GM23338 (cell line): ENCODE results near the gene XIRP2. TPM values are rescaled to one million over a fixed set of nuclear protein-coding genes. Genes with fewer than 3 reads are reported as not detected.

Source experiments
- ATAC-seq: fragments of 200-7000 bp; cut with Tn5 transposase; 3 replicates; pipeline ENCODE4 v1.9.1; 2020
- DNase-seq: peaks from one replicate; pipeline ENCODE4 v3.0.0-alpha.2; 2015; ENCODE audit warnings: low spot score
- H2AFZ ChIP-seq: fragments of 200-600 bp; sonication (generic); 2 replicates; pipeline ENCODE4 v1.8.0; 2016; ENCODE audit warnings: antibody characterized with exemption, mild to moderate bottlenecking, moderate library complexity
- H3F3A ChIP-seq: fragments of 200-600 bp; sonication (generic); replicated peaks from 2 replicates; pipeline ENCODE4 v1.8.0; 2017; ENCODE audit warnings: antibody characterized with exemption, mixed run types, low read depth
- H3K27ac ChIP-seq: fragments of 200-600 bp; sonication (generic); 2 replicates; pipeline ENCODE4 v1.6.1; 2016; ENCODE audit warnings: low read depth
- H3K27me3 ChIP-seq: fragments of 200-600 bp; sonication (generic); 2 replicates; pipeline ENCODE4 v1.8.0; 2016; ENCODE audit warnings: mild to moderate bottlenecking, mixed run types, moderate library complexity; ENCODE audit not compliant: insufficient read depth
- H3K36me3 ChIP-seq: fragments of 200-600 bp; sonication (generic); 2 replicates; pipeline ENCODE4 v1.8.0; 2016; ENCODE audit warnings: mild to moderate bottlenecking; ENCODE audit not compliant: insufficient read depth
- H3K4me1 ChIP-seq: fragments of 200-600 bp; sonication (generic); 2 replicates; pipeline ENCODE4 v1.8.0; 2016; ENCODE audit warnings: mild to moderate bottlenecking, moderate library complexity; ENCODE audit not compliant: insufficient read depth
- H3K4me2 ChIP-seq: fragments of 200-600 bp; sonication (generic); 2 replicates; pipeline ENCODE4 v1.7.1; 2017; ENCODE audit warnings: mixed run types
- H3K4me3 ChIP-seq: fragments of 200-600 bp; sonication (generic); 2 replicates; pipeline ENCODE4 v1.6.1; 2016; ENCODE audit warnings: mixed run types
- H3K79me2 ChIP-seq: fragments of 200-600 bp; sonication (generic); replicated peaks from 2 replicates; pipeline ENCODE4 v1.8.0; 2017; ENCODE audit warnings: mild to moderate bottlenecking; ENCODE audit not compliant: insufficient read depth
- H3K9me2 ChIP-seq: fragments of 200-600 bp; sonication (generic); 2 replicates; pipeline ENCODE4 v1.8.0; 2017; ENCODE audit not compliant: insufficient read depth
- H4K20me1 ChIP-seq: fragments of 200-600 bp; sonication (generic); replicated peaks from 2 replicates; pipeline ENCODE4 v1.8.0; 2017; ENCODE audit warnings: mild to moderate bottlenecking; ENCODE audit not compliant: insufficient read depth
- H3K27ac Mint-ChIP-seq: 2 replicates; pipeline ENCODE4 v1.8.0; 2020; ENCODE audit warnings: inconsistent platforms, mild to moderate bottlenecking, moderate library complexity, mixed read lengths
- H3K27me3 Mint-ChIP-seq: 3 replicates; pipeline ENCODE4 v1.8.0; 2022; ENCODE audit warnings: low read depth, mild to moderate bottlenecking, moderate library complexity, mixed read lengths, inconsistent platforms; ENCODE audit not compliant: insufficient read depth, poor library complexity
- H3K36me3 Mint-ChIP-seq: 3 replicates; pipeline ENCODE4 v1.8.0; 2021; ENCODE audit warnings: low read depth, mild to moderate bottlenecking, inconsistent platforms, moderate library complexity, mixed read lengths
- H3K4me1 Mint-ChIP-seq: 3 replicates; pipeline ENCODE4 v1.8.0; 2020; ENCODE audit warnings: mild to moderate bottlenecking, inconsistent platforms, mixed read lengths
- H3K4me3 Mint-ChIP-seq: 3 replicates; pipeline ENCODE4 v1.8.0; 2021; ENCODE audit warnings: moderate library complexity, mild to moderate bottlenecking, inconsistent platforms, mixed read lengths
- H3K9me3 Mint-ChIP-seq: 3 replicates; pipeline ENCODE4 v1.8.0; 2020; ENCODE audit warnings: moderate library complexity, mild to moderate bottlenecking, inconsistent platforms, mixed read lengths
- CREB1 ChIP-seq: fragments of 250-450 bp; sonication (Bioruptor Pico); IDR thresholded peaks from 2 replicates; pipeline ENCODE4 v1.5.0; 2020; ENCODE audit warnings: low read depth, mild to moderate bottlenecking, moderate library complexity
- CTCF ChIP-seq, 2 experiments: fragments of 200-600 bp in 1 of 2; sonication (generic) in 1 of 2; conservative IDR thresholded peaks; 2 replicates each; pipeline versions ENCODE4 v1.5.1 to v1.6.1; 2016 to 2017; ENCODE audit warnings: antibody characterized with exemption in 2 of 2, low read depth in 2 of 2, mild to moderate bottlenecking in 2 of 2, moderate library complexity in 1 of 2
- ETS1 ChIP-seq: IDR thresholded peaks from 2 replicates; pipeline ENCODE4 v1.6.1; 2016; ENCODE audit warnings: antibody characterized with exemption
- EZH2phosphoT487 ChIP-seq: fragments of 200-600 bp; sonication (generic); IDR thresholded peaks from one replicate; pipeline ENCODE4 v1.8.1; 2018; ENCODE audit warnings: antibody characterized with exemption; ENCODE audit not compliant: unreplicated experiment
- JUNB ChIP-seq: IDR thresholded peaks from one replicate; pipeline ENCODE4 v1.6.1; 2016; ENCODE audit warnings: antibody characterized with exemption; ENCODE audit not compliant: unreplicated experiment
- NANOG ChIP-seq: IDR thresholded peaks from 2 replicates; pipeline ENCODE4 v1.6.1; 2016; ENCODE audit warnings: antibody characterized with exemption, borderline replicate concordance
- POLR2AphosphoS5 ChIP-seq: IDR thresholded peaks from 2 replicates; pipeline ENCODE4 v1.6.1; 2016; ENCODE audit warnings: antibody characterized with exemption, low read depth
- REST ChIP-seq: IDR thresholded peaks from one replicate; pipeline ENCODE4 v1.6.1; 2018; ENCODE audit warnings: antibody characterized with exemption; ENCODE audit not compliant: unreplicated experiment
- ZNF331 ChIP-seq: fragments of 250-450 bp; sonication (Bioruptor Pico); IDR thresholded peaks from 2 replicates; pipeline ENCODE4 v1.5.0; 2020; ENCODE audit warnings: low read depth, mild to moderate bottlenecking, moderate library complexity
- ZNF462 ChIP-seq: fragments of 250-450 bp; sonication (Bioruptor Pico); IDR thresholded peaks from 2 replicates; pipeline ENCODE4 v1.5.0; 2020; ENCODE audit warnings: mild to moderate bottlenecking, moderate library complexity
- polyA plus RNA-seq: library from polyadenylated mRNA; unstranded; fragments of >200 nt; fragmentation: Nextera tagmentation; extraction: Ambion mirVana; gene quantifications from 2 replicates; pipeline ENCODE4 v1.2.1, GENCODE V29; 2016
- total RNA-seq: library from RNA; depleted of rRNA; stranded (reverse); fragments of >200 nt; shearing (Covaris generic); gene quantifications from 2 replicates; pipeline ENCODE4 v1.2.3, GENCODE V29; 2014

Gene XIRP2
- total and polyA plus RNA-seq, 2 experiments from 2014 or later, result 0.17 to 0.31 TPM

- Histone ChIP-seq H3K27ac (no peak overlapping the region), H3K4me2 (no peak overlapping the region), H3K79me2 (no peaks in the 10 kb centered on the region), H2AFZ (no peak overlapping the region), H3K4me3 (no peak overlapping the region), H3F3A (no peaks in the 10 kb centered on the region), H3K36me3 (no peaks in the 10 kb centered on the region), H3K9me2 (peaks cover 3% of the 10 kb centered on the region; the same call in 1 of the 2 replicates), H4K20me1 (no peaks in the 10 kb centered on the region), H3K4me1 (peaks cover 4% of the 10 kb centered on the region; the same call in 1 of the 2 replicates), H3K27me3 (no peaks in the 10 kb centered on the region)
- TF ChIP-seq POLR2AphosphoS5, result no peak
- TF ChIP-seq JUNB, result no peak
- TF ChIP-seq ZNF331 (CRISPR knock-in tag), result no peak
- no peak for TF ChIP-seq ETS1
- TF ChIP-seq ZNF462 (CRISPR knock-in tag), result no peak
- TF ChIP-seq EZH2phosphoT487, result no peak
- TF ChIP-seq CREB1, result no peak
- TF ChIP-seq NANOG, result no peak
- no peak for TF ChIP-seq CTCF (conservative IDR thresholded peaks at IDR 0.05; ENCODE audit: low read depth in 2 of 2)
- TF ChIP-seq REST, result no peak
- no peak for DNase-seq
- Mint-ChIP-seq H3K27ac (no peak overlapping the region), H3K4me3 (no peak overlapping the region), H3K4me1 (peaks cover 4% of the 10 kb centered on the region; the same call in 1 of the 3 replicates), H3K9me3 (peaks cover 14% of the 10 kb centered on the region), H3K36me3 (peaks cover 5% of the 10 kb centered on the region; the same call in 2 of the 3 replicates), H3K27me3 (no peaks in the 10 kb centered on the region)
- ATAC-seq, result no peak
Observed at GRCh38 chr2:166984797-166985196, 96.5 kb downstream of the XIRP2 start.
